HG03558 (cell line): ENCODE results near the gene SLC25A17.
"Not testable (repeated sequence)": the region's sequence is repeated elsewhere in the genome, so short reads cannot be mapped to it uniquely, and the experiment has no call there.

Experiments
- ATAC-seq: cut with Tn5 transposase; IDR thresholded peaks from one replicate; pipeline ENCODE4 v1.9.1; 2021; ENCODE audit warnings: moderate number of reproducible peaks; ENCODE audit not compliant: unreplicated experiment; ENCODE audit errors: extremely low read depth

Gene SLC25A17

DNA sequence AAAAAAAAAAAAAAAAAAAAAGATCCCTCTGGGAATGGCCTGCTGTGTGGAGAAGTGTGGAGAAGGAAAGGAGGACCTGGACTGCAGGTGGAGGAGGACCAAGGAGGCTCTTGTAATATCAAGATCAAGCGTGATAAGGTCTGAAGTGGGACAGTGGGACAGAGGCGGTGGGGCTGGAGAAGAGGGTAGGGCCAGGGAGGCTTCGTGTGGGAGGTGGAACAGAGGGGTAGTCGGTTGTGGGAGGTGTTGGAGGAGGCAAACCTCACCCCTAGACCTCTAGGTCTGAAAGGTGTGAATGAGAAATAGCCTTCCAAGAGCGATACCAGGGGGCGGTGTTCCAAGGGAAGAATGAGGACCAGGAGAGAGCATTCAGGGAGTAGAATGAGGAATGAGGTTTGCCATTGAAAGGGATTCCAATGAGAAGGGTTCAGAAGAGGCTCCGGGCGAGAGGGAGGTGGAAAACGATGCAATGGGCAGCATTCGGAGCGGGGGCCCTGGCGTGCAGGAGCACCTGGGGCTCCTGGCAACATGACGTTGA is 95.7 kb downstream of the SLC25A17 start:
- no peak for ATAC-seq

DNA sequence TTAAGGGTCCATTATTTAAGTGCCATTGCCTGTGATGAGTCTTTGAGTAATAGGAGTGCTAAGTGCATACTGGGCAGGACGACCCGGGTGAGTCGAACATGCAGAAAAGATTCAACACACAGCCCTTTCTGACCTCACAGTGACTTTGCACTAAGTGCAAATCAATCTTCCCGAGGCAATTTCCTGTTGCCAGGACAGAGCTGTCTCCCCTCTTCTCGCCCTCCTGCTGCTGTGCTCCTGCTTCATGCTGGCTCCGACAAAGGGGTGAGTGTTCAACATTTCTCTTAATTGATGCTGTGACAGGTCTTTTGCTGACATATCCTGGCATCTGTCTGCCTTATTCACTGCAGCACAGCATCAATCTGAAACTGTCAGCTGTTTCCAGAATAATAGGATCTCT is 97.9 kb downstream of the SLC25A17 start:
- no peak for ATAC-seq

DNA sequence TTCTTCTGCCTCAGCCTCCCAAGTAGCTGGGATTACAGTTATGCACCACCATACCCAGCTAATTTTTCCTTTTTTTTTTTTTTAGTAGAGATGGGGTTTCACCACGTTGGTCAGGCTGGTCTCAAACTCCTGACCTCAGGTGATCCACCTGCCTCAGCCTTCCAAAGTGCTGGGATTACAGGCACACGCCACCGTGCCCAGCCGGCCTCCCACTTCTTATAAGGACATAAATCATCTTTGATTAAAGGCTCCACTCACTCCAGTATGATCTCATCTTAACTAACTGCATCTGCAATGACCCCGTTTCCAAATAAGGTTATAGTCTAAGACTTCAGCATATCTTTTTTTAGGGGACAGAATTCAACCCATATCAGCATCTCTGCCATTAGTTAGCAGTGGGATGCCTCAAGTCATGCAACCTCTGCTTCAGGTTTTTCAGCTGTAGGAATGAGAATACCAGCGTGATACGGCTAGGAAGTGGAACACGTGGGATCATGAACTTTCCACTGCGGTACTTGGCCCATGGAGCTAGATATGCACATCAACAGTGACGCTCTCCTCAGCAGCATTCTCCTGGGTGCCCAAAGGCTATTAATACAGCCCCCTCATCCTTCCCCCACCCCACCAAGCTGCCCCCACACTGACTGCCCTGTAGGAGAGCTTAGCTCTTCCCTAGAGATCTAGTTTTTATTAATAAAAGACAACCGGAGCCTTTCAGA is 98.4 kb downstream of the SLC25A17 start:
- ATAC-seq, result no peak

DNA sequence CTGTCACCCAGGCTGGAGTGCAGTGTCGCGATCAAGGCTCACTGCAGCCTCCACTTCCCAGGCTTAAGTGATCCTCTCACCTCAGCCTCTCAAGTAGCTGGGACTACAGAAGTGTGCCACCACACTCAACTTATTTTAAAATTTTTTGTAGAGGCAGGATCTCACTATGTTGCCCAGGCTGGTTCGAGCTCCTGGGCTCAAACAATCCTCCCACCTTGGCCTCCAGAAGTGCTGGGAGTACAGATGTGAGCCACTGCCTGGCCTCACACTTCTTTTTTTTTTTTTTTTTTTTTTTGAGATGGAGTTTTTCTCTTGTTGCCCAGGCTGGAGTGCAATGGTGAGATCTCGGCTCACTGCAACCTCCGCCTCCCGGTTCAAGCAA is 99.0 kb downstream of the SLC25A17 start:
- ATAC-seq, result not testable (repeated sequence)
